Lower leg skin (tissue), 4 donors: ENCODE measurements around the gene C1orf116. TPM values are rescaled to one million over a fixed set of nuclear protein-coding genes. Genes with fewer than 3 reads are reported as not detected.
A peak's percentile ranks its signal among the peaks of the same experiment; 100 is the strongest.

ENCODE experiments used
- DNase-seq, 2 donors: peaks; one replicate each; pipeline ENCODE4 v3.0.0-alpha.2; 2019; ENCODE audit warnings: low spot score in 2 of 2
- H3K4me3 ChIP-seq: fragments of 200-600 bp; sonication (generic); 2 replicates; pipeline ENCODE4 v1.5.1; 2017; ENCODE audit warnings: mild to moderate bottlenecking, low read depth; ENCODE audit not compliant: poor library complexity, severe bottlenecking
- CTCF ChIP-seq, 3 donors: fragments of 450-650 bp; IDR thresholded peaks; one replicate each; pipeline ENCODE4 v1.5.1; 2016; ENCODE audit warnings: antibody characterized with exemption in 3 of 3, mild to moderate bottlenecking in 3 of 3, moderate library complexity in 2 of 3
- POLR2A ChIP-seq, 2 donors: fragments of 450-650 bp; IDR thresholded peaks; one replicate each; pipeline ENCODE4 v1.6.1; 2016 to 2017; ENCODE audit warnings: antibody characterized with exemption in 2 of 2, mild to moderate bottlenecking in 1 of 2, moderate library complexity in 1 of 2
- WGBS, 2 donors: methylation state at CpG; one replicate each; pipeline ENCODE4 v1.1.5; 2018; 5-methylcytosine and 5-hydroxymethylcytosine counted together
- intact Hi-C: fragments of 100-400 bp; cut with DNase I; formaldehyde crosslinking; loops from one replicate; pipeline ENCODE4 v1.15.0; 2023; ENCODE audit warnings: low total_unique reads
- total RNA-seq, 4 donors: library from RNA; depleted of rRNA; stranded (reverse); fragments of >200 nt; gene quantifications; one replicate each; pipeline ENCODE4 v1.1.0, GENCODE V29; 2016

The C1orf116 gene
- 100 to 1,000 TPM in 2 of 4 donors, 10 to 100 TPM in 2; 81.5 to 137 (median 110) TPM for total RNA-seq

DNA sequence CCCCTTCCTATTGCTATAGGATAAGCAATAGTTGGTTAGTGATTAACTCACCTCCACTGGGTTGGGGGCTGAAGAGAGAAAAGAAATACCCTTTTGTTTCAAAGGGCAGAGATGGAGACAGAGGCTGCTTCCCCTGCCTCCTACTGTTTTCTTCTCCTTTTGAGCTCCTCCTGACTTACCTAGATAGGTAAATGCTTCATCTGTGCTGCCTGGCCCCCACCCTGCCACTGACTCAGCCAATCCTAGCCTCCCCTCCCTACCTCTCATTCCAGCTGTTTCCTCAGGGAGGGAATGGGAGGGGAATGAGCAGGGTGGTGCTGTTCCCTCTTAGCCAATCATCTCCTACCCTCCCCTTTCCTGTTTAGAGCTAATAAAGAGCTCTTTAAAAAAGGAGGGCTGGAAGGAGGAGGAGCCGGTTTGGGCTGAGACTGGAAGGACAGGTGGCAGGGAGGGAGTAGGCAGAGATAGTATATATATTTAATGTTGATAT lies at the start of gene C1orf116:
Gene C1orf116 (minus strand): TSS at position 229 of the 490 bp plus-strand sequence. CDS start 5,158 bp downstream, outside the sequence.
- TF ChIP-seq POLR2A (IDR thresholded peaks at IDR 0.05) (peak in 1 of 2 donors; percentile 9), CTCF (IDR thresholded peaks at IDR 0.05) (no peak)
- DNase-seq = peak in 1 of 2 donors; percentile 76
- 3 to 5% methylated on average over 1 of the region's 1 CpG for WGBS, 2 donors
- H3K4me3 ChIP-seq = peak within 1 kb of the TSS; percentile 14
- intact Hi-C loops = no loop called here

DNA sequence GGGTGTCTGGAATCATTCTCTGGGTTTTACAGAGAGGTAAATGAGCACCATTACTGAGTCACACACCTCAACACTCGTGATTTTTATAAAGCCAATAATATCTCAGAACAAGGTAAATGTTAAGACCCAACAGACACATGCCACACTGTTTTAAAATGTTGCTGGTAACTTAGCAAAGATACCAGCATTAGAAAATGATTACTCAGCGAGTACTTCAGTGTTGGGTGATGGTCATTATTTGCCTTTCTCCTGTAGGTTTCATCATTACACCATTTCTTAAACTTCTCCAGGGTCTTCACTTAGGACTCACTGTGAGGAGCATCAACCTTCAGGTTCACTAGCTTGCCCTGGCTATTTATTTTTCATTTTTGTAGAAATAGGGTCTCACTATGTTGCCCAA lies 49.2 kb upstream of the C1orf116 start:
- H3K4me3 ChIP-seq = no peak overlapping the region
- WGBS, 2 donors = 85 to 86% methylated on average over 2 of the region's 2 CpGs
- intact Hi-C loops = loop anchor here (10.0 kb wide), 1 partner anchor 323 kb away; no protein-coding TSS in a partner anchor
- DNase-seq = no peak
- no peak for TF ChIP-seq POLR2A (IDR thresholded peaks at IDR 0.05)
- no peak for TF ChIP-seq CTCF (IDR thresholded peaks at IDR 0.05)

DNA sequence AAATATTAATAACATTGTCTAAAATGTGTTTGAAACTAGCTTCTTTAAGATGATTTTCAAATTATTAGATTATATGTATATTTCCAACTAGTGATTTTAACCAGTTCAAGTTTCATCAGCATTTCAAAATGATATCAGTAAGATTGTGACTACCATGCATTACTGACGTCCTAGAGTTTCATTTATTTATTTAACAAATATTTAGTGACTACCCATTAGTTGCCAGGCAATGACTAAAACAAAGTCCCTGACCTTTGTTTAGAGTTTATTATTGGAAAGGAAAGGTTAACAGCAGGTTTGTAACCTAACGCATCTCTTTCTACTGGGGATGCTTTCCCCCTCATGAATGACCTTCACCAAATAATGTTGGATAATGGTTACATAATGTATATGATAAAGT lies 48.5 kb upstream of the C1orf116 start:
- WGBS, 2 donors = 70 to 75% methylated on average over 2 of the region's 2 CpGs
- no peak overlapping the region for H3K4me3 ChIP-seq
- intact Hi-C loops = loop anchor here (10.0 kb wide), 1 partner anchor 324 kb away; no protein-coding TSS in a partner anchor
- no peak for TF ChIP-seq CTCF (IDR thresholded peaks at IDR 0.05)
- no peak for DNase-seq

DNA sequence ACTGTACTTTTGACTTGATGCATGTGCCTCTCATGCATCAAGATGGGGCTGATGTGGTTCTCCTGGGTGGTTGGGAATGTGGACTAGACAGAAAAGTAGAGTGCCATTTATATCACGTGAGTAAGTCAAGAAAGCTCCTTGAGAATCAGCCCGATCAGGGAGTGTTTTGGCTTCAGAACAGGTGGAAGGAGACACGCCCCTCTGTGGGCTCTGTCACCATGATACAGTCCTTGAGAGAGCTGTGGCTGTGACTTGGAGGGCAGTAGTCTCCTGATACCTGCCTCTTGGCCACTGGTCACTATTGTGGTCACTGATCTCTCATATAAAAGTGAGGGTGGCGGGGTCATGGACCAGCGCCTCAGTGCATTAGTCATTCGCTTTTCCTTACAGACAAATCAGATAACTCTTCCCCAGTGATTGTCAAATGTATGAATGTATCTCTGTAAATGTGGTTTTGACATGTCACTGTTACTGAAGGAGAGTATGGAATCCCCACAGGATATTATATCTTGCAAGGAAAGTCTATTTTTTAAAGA lies 47.2 kb upstream of the C1orf116 start:
- no peak for DNase-seq
- H3K4me3 ChIP-seq = no peak overlapping the region
- intact Hi-C loops = loop anchor here (10.0 kb wide), 1 partner anchor 325 kb away; no protein-coding TSS in a partner anchor
- no peak for TF ChIP-seq POLR2A (IDR thresholded peaks at IDR 0.05)
- TF ChIP-seq CTCF (IDR thresholded peaks at IDR 0.05) = no peak
- 67 to 71% methylated on average over 6 of the region's 6 CpGs for WGBS, 2 donors

DNA sequence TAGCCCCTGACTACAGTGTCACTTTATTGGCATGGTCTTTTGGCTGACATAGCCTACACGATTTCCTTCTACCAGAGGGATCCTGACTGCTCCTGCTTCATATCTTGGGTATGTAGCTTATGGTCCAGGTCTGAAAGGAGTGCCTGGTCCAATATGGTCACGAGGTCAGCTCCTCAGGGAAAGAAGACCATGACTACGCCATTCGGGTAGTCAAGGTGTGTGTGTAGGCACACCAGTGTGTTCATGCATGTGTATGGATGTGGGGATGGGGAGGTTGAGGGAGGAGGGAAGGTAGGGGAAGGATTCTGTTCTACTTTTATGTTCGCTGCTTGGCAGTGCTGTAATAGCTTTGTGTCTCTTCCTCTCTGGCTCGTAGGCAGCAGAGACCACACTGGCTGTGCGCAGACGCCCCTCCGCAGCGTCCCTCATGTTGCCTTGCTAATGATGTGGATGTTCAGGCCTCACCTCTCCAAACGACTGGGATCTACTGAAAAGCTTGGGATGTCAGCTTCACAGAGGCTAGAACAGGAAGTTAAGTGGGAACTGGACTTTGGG lies 46.1 kb upstream of the C1orf116 start:
- no peak overlapping the region for H3K4me3 ChIP-seq
- TF ChIP-seq CTCF (IDR thresholded peaks at IDR 0.05) (no peak), POLR2A (IDR thresholded peaks at IDR 0.05) (no peak)
- 86 to 87% methylated on average over 11 of the region's 11 CpGs for WGBS, 2 donors
- intact Hi-C loops = no loop called here
- no peak for DNase-seq
